Chondrocyte (in vitro differentiated cells): ENCODE results near the gene SLC8A1. TPM values are rescaled to one million over a fixed set of nuclear protein-coding genes. Genes with fewer than 3 reads are reported as not detected.
A peak's percentile ranks its signal among the peaks of the same experiment; 100 is the strongest.

Experiments
- DNase-seq: peaks from one replicate; pipeline ENCODE4 v3.0.0; 2021; ENCODE audit warnings: mixed read lengths, low spot score
- H3K27ac Mint-ChIP-seq: one replicate; pipeline ENCODE4 v1.8.0; 2021; ENCODE audit warnings: mild to moderate bottlenecking, moderate library complexity, mixed read lengths; ENCODE audit not compliant: unreplicated experiment
- H3K27me3 Mint-ChIP-seq: 2 replicates; pipeline ENCODE4 v1.8.0; 2021; ENCODE audit warnings: low read depth, mixed read lengths
- H3K36me3 Mint-ChIP-seq: 2 replicates; pipeline ENCODE4 v1.8.0; 2021; ENCODE audit warnings: low read depth, mixed read lengths
- H3K4me1 Mint-ChIP-seq: 2 replicates; pipeline ENCODE4 v1.8.0; 2021; ENCODE audit warnings: low read depth, mild to moderate bottlenecking, mixed read lengths
- H3K4me3 Mint-ChIP-seq: one replicate; pipeline ENCODE4 v1.8.0; 2021; ENCODE audit warnings: mild to moderate bottlenecking, moderate library complexity, mixed read lengths; ENCODE audit not compliant: unreplicated experiment
- H3K9me3 Mint-ChIP-seq: 2 replicates; pipeline ENCODE4 v1.8.0; 2021; ENCODE audit warnings: low read depth, mixed read lengths
- CTCF ChIP-seq: fragments of 200-600 bp; sonication (generic); IDR thresholded peaks from 2 replicates; pipeline ENCODE4 v1.5.0; 2021; ENCODE audit warnings: antibody characterized with exemption, mild to moderate bottlenecking, moderate library complexity
- total RNA-seq: library from RNA; stranded (reverse); gene quantifications from 3 replicates; pipeline ENCODE4 v1.2.1, GENCODE V29; 2021

Gene SLC8A1
- total RNA-seq, 1 donor from 2014 or later: 53.7 TPM

GRCh38 chr2:40256649-40257048 is 195.2 kb downstream of the SLC8A1 start:
- Mint-ChIP-seq H3K36me3 (no peaks in the 10 kb centered on the region), H3K27me3 (no peaks in the 10 kb centered on the region), H3K27ac (no peak overlapping the region)

GRCh38 chr2:40256008-40256407 is 195.9 kb downstream of the SLC8A1 start:
- no peaks in the 10 kb centered on the region for H3K9me3 Mint-ChIP-seq
- H3K27ac Mint-ChIP-seq: no peak overlapping the region
- no peaks in the 10 kb centered on the region for H3K36me3 Mint-ChIP-seq
- peaks cover 2% of the 10 kb centered on the region for H3K4me1 Mint-ChIP-seq
- no peaks in the 10 kb centered on the region for H3K27me3 Mint-ChIP-seq
- H3K4me3 Mint-ChIP-seq: no peak overlapping the region
- TF ChIP-seq CTCF: no peak
- no peak for DNase-seq

More at GRCh38 chr2:40256649-40257048, 195.2 kb downstream of the SLC8A1 start:
- H3K9me3 Mint-ChIP-seq: no peaks in the 10 kb centered on the region
- H3K4me1 Mint-ChIP-seq: no peaks in the 10 kb centered on the region
- H3K4me3 Mint-ChIP-seq: no peak overlapping the region
- no peak for DNase-seq
- peak; percentile 39 for TF ChIP-seq CTCF

- TF ChIP-seq CTCF: no peak
- DNase-seq: no peak
- no peaks in the 10 kb centered on the region for H3K9me3 Mint-ChIP-seq
- H3K4me1 Mint-ChIP-seq: peaks cover 2% of the 10 kb centered on the region
- no peak overlapping the region for H3K4me3 Mint-ChIP-seq
- H3K27ac Mint-ChIP-seq: no peak overlapping the region
- H3K36me3 Mint-ChIP-seq: no peaks in the 10 kb centered on the region
- H3K27me3 Mint-ChIP-seq: no peaks in the 10 kb centered on the region
Measured at GRCh38 chr2:40255103-40255502, 196.8 kb downstream of the SLC8A1 start.

- no peak overlapping the region for H3K4me3 Mint-ChIP-seq
- no peaks in the 10 kb centered on the region for H3K9me3 Mint-ChIP-seq
- H3K27me3 Mint-ChIP-seq: no peaks in the 10 kb centered on the region
- H3K36me3 Mint-ChIP-seq: no peaks in the 10 kb centered on the region
- DNase-seq: no peak
- no peak overlapping the region for H3K27ac Mint-ChIP-seq
- no peak for TF ChIP-seq CTCF
- peaks cover 2% of the 10 kb centered on the region for H3K4me1 Mint-ChIP-seq
Measured at GRCh38 chr2:40254611-40255010, 197.3 kb downstream of the SLC8A1 start.

GRCh38 chr2:40251137-40251536 is 200.8 kb downstream of the SLC8A1 start:
- DNase-seq: no peak
- no peak for TF ChIP-seq CTCF
- H3K27me3 Mint-ChIP-seq: no peaks in the 10 kb centered on the region
- no peaks in the 10 kb centered on the region for H3K36me3 Mint-ChIP-seq
- H3K4me3 Mint-ChIP-seq: no peak overlapping the region
- H3K9me3 Mint-ChIP-seq: no peaks in the 10 kb centered on the region
- H3K4me1 Mint-ChIP-seq: peaks cover 14% of the 10 kb centered on the region
- no peak overlapping the region for H3K27ac Mint-ChIP-seq
